GM12873 (cell line): ENCODE results near the gene GPR149.

Experiments used
- CTCF ChIP-seq: IDR thresholded peaks from 2 replicates; pipeline ENCODE4 v1.5.1; 2012; ENCODE audit warnings: low read depth, mild to moderate bottlenecking, moderate library complexity, low read length, control low read depth; ENCODE audit not compliant: insufficient read depth; ENCODE audit errors: missing control alignments

GPR149 gene

GRCh38 chr3:154430014-154430413, at the start of gene GPR149:
TSS of gene GPR149 (minus strand) at chr3:154430190. CDS start at chr3:154429615, 575 bp downstream.
- no peak for TF ChIP-seq CTCF

GRCh38 chr3:154473769-154474168, 43.8 kb upstream of the GPR149 start:
- TF ChIP-seq CTCF, result no peak

GRCh38 chr3:154469585-154469984, 39.6 kb upstream of the GPR149 start:
- no peak for TF ChIP-seq CTCF

- no peak for TF ChIP-seq CTCF
Observed at GRCh38 chr3:154464440-154465190, 34.6 kb upstream of the GPR149 start.

- TF ChIP-seq CTCF, result no peak
Observed at GRCh38 chr3:154458560-154458959, 28.6 kb upstream of the GPR149 start.

GRCh38 chr3:154431043-154431442, 1.1 kb upstream of the GPR149 start:
- TF ChIP-seq CTCF, result no peak

GRCh38 chr3:154428286-154429206, 1.4 kb downstream of the GPR149 start:
- no peak for TF ChIP-seq CTCF
